NCI-H2081 treated with DMSO at 0.1 percent for 48 hours (cell line): ENCODE measurements around the gene PSG1.
"Not testable (repeated sequence)": the region's sequence is repeated elsewhere in the genome, so short reads cannot be mapped to it uniquely, and the experiment has no call there.

Experiments used
- DNase-seq: peaks from one replicate; lab custom pipeline; 2025; lab: John Stamatoyannopoulos, UW

PSG1 gene

DNA sequence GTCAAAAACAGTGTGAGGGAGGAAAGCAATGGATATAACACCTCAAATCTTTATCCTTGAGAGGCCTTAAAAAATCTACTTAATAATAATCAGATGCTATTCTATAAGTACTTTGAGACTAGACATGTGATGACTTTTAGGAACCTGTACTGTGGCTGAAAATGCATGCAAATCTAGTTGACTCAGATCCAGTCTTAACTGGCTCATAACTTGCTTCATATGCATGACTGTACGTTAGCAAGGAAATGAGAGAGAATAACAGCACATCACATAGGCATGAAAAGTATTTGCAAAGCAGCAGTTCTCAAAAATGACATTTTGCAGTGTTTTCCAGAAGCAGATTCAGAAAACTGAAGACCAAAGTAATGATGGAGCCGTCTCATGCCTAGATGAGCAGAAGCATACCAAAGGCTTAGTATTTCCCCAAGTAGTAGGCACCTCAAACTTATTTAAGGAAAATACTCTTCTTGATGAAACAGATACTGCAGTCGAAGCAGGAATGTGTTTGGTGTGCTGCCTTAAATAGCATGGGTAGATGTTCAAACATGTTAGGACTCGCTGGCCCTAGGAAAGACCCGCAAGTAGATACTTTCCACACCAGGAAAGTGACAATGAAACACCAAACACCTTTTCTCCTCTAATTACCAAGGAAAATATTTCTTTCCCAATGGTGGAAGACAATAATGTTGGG is 59.4 kb downstream of the PSG1 start:
- DNase-seq, result not testable (repeated sequence)

DNA sequence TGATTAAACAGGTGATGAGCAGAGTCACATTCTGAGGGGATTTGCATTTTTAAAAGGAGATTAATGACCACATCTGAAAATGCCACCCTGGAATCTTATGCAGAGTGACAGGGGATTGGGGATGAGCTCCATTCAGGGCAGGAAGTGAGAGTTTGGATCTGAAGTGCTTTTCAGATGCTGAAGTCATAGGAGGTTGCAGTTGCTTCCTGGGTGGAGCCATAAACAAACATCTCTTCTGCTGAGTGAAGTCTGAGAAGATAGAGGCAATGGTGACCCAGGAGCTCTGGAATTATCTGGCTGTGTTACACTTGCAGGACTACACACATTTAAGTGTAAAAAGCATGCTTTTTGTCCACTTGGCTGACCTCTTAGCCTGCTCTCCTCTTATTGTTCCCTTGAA is 62.6 kb downstream of the PSG1 start:
- DNase-seq, result no peak
